Measurements from ENCODE around the gene FOXP2. TPM values are rescaled to one million over a fixed set of nuclear protein-coding genes. Genes with fewer than 3 reads are reported as not detected.

The FOXP2 gene
- total RNA-seq, 4 donors from 2014 or later = 11.8 to 25.8 (median 17.2) TPM

DNA sequence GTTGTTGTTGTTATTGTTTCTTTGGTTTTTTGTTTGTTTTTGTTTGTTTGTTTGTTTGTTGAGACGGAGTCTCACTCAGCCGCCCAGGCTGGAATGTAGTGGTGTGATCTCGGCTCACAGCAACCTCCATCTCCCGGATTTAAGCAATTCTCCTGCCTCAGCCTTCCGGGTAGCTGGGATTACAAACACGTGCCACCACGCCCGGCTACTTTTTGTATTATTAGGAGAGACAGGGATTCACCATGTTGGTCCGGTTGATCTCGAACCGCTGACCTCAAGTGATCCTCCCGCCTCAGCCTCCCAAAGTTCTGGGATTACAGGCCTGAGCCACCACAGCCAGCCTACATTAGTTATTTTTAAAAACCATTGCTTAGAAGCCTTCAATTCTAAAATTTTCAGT is 45.0 kb downstream of the FOXP2 start:
- Histone ChIP-seq H3K4me3 (no peak overlapping the region), H3K4me1 (no peaks in the 10 kb centered on the region), H3K9me3 (no peaks in the 10 kb centered on the region), H3K27ac (no peak overlapping the region), H3K27me3 (no peaks in the 10 kb centered on the region), H3K36me3 (no peaks in the 10 kb centered on the region)
- TF ChIP-seq, protein P1, sequence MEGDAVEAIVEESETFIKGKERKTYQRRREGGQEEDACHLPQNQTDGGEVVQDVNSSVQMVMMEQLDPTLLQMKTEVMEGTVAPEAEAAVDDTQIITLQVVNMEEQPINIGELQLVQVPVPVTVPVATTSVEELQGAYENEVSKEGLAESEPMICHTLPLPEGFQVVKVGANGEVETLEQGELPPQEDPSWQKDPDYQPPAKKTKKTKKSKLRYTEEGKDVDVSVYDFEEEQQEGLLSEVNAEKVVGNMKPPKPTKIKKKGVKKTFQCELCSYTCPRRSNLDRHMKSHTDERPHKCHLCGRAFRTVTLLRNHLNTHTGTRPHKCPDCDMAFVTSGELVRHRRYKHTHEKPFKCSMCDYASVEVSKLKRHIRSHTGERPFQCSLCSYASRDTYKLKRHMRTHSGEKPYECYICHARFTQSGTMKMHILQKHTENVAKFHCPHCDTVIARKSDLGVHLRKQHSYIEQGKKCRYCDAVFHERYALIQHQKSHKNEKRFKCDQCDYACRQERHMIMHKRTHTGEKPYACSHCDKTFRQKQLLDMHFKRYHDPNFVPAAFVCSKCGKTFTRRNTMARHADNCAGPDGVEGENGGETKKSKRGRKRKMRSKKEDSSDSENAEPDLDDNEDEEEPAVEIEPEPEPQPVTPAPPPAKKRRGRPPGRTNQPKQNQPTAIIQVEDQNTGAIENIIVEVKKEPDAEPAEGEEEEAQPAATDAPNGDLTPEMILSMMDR (IDR thresholded peaks at IDR 0.05) = no peak
- TF ChIP-seq POLR2A (IDR thresholded peaks at IDR 0.05) = no peak
- no peak for TF ChIP-seq EP300 (IDR thresholded peaks at IDR 0.05)
- 97 to 98% methylated on average over 12 of the region's 12 CpGs for WGBS, 2 donors
- DNase-seq (ENCODE audit: low spot score in 2 of 2) = no peak

DNA sequence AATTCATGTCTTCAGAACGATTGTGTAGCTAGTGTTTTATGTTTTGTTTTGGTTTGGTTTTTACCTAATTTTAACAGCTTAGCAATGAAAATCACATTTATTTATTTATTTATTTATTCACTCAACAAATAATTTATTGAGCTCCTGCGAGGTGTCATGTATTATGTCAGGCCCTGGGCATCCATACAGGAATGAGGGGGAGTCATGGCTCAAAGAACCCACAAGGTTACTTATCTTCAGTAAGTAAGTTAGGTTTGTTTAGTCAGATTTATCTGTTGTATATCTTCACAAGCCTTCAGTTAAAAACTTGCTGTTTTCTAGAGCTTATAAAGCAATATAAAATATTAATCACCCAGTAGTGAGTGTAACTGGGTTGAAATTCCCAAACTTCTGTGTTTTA is 45.4 kb downstream of the FOXP2 start:
- 82 to 83% methylated on average over 2 of the region's 2 CpGs for WGBS, 2 donors
- Histone ChIP-seq H3K36me3 (no peaks in the 10 kb centered on the region), H3K27ac (no peak overlapping the region), H3K4me3 (no peak overlapping the region), H3K27me3 (no peaks in the 10 kb centered on the region), H3K9me3 (no peaks in the 10 kb centered on the region), H3K4me1 (no peaks in the 10 kb centered on the region)
- TF ChIP-seq EP300 (IDR thresholded peaks at IDR 0.05) (no peak), POLR2A (IDR thresholded peaks at IDR 0.05) (no peak)
- TF ChIP-seq, protein P1 (IDR thresholded peaks at IDR 0.05) = no peak
- DNase-seq (ENCODE audit: low spot score in 2 of 2) = no peak

DNA sequence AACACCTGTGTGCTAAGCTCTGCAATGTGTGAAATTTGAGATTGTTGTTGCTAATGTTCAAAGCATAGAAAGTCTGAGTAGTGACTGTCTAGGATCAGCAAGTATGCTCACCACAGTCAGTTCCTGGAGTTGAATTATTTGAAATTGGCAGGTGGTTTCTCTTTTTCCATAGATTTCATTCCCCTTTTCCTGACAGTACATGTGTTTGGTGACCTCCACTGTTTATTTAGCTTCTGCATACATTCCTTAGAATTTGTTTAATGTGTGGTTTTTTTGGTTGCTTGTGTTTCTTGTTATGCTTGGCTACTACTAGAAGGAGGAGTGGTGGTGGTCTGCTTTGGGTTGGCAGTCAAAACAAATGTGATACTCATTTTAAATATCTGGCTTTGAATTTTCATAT is 52.3 kb downstream of the FOXP2 start:
- no peak for DNase-seq (ENCODE audit: low spot score in 2 of 2)
- Histone ChIP-seq H3K36me3 (no peaks in the 10 kb centered on the region), H3K4me3 (no peak overlapping the region), H3K27me3 (no peaks in the 10 kb centered on the region), H3K9me3 (no peaks in the 10 kb centered on the region), H3K27ac (no peak overlapping the region), H3K4me1 (no peaks in the 10 kb centered on the region)
- TF ChIP-seq POLR2A (IDR thresholded peaks at IDR 0.05) (no peak), EP300 (IDR thresholded peaks at IDR 0.05) (no peak)
- TF ChIP-seq, protein P1 (IDR thresholded peaks at IDR 0.05) = no peak

DNA sequence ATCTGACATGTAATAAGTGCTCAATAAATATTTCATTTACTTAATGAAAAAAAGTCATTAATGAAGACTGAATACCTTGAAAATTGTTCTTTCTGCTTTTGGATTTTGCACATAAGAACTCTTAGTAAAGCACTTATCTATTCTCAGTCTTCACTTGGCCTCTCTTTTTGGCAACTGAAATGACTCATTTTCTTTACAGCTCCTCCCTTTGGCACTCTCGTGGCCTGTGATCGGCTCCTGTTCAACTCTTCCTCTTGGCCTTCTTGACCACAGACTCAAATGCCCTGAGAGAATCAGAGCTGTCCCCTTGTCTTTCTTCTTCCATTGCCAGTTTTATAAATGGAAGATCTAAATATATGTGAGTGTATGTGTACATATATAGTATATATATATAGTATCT is 54.2 kb downstream of the FOXP2 start:
- no peak overlapping the region for H3K4me3 ChIP-seq
- 65 to 68% methylated on average over 2 of the region's 2 CpGs for WGBS, 2 donors
- H3K27me3 ChIP-seq = no peaks in the 10 kb centered on the region
- H3K9me3 ChIP-seq = no peaks in the 10 kb centered on the region
- no peaks in the 10 kb centered on the region for H3K4me1 ChIP-seq
- H3K27ac ChIP-seq = no peak overlapping the region
- no peaks in the 10 kb centered on the region for H3K36me3 ChIP-seq
- TF ChIP-seq, protein P1 (IDR thresholded peaks at IDR 0.05) = no peak
- no peak for DNase-seq (ENCODE audit: low spot score in 2 of 2)

DNA sequence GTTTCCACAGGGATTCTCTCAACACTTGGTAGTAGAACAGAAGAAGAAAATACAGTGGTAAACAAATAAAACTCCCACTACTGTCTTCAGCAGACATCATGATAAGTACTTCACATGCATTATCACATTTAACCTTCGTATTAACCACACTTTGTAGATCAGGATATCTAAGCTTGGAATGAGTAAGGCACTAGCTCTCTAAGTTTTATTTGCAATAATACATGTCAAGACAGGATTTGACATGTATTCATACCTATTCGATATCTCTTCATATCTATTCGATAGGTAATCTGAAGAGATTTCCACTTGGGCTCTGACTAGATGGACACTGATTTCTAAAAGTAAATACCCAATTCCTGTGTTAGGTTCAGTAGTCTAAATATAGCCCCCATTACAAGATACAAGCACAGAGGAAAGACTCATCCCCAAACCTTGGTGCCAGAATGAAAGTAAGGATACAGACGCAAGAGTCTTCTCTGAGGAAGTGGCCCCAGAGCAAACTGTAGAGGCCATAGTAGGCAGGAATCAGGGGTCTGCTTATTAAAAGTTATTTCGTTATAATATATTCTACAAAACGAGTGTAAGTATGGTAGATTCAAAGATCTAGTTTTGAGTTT is 58.4 kb downstream of the FOXP2 start:
- no peaks in the 10 kb centered on the region for H3K4me1 ChIP-seq
- no peaks in the 10 kb centered on the region for H3K36me3 ChIP-seq
- TF ChIP-seq EP300 (IDR thresholded peaks at IDR 0.05) (no peak), POLR2A (IDR thresholded peaks at IDR 0.05) (no peak)
- TF ChIP-seq, protein P1 (IDR thresholded peaks at IDR 0.05) = no peak
- no peak overlapping the region for H3K27ac ChIP-seq
- DNase-seq (ENCODE audit: low spot score in 2 of 2) = no peak
- WGBS, 2 donors = 95 to 96% methylated on average over 6 of the region's 6 CpGs
- no peak overlapping the region for H3K4me3 ChIP-seq
- no peaks in the 10 kb centered on the region for H3K27me3 ChIP-seq
- H3K9me3 ChIP-seq = peaks cover 0 to 3% (median 0%) of the 10 kb centered on the region in 4 donors
